Adrenal gland (tissue), 5 donors: Measurements from ENCODE around the gene RASGRF2.

ENCODE experiments used
- POLR2A ChIP-seq, 2 donors: fragments of 450-650 bp; IDR thresholded peaks; one replicate each; pipeline ENCODE4 v1.6.1; 2017; ENCODE audit warnings: antibody characterized with exemption in 2 of 2, mild to moderate bottlenecking in 2 of 2, moderate library complexity in 1 of 2
- TF ChIP-seq, protein P1 (sequence below), 6 experiments: fragments of 450-650 bp in 4 of 6; fragments of 200-600 bp in 2 of 6; sonication (generic) in 1 of 6; IDR thresholded peaks; 1 replicate in 5 of 6; 2 replicates in 1 of 6; pipeline versions ENCODE4 v1.5.1 to v1.8.0; 2016 to 2021; ENCODE audit warnings: antibody characterized with exemption in 6 of 6, mild to moderate bottlenecking in 2 of 6, moderate library complexity in 1 of 6
- donor health status: DM: no; HTN: no; CAD: no.

DNA sequence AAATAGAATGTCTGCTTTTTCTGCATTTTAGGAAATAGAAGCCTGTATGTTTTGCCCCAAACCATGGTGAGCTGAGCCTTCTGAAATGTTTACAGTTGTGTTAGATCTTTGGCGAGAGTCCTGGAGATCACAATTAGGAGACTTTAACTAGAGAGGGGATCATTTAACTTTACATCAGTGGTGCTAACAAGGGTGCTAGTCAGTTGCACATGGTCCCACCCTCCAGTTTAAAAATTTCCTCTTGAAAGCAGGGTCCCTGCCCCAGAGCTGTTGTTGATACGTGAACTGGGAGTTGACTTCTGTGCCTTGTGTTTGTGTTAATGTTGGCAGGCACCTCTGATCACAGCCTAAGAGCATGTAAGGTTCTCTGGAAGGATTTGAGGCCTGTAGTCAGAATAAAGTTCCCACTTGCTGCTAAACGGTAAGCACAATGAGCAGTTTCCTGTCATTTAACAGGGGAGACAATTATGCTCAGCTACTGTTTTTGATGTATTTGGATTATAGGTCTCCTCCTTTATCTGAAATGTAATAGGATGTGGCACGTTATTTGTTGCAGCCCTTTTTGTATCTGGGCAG, 43.7 kb downstream of the RASGRF2 start:
- no peak for TF ChIP-seq POLR2A (IDR thresholded peaks at IDR 0.05)
- TF ChIP-seq, protein P1, sequence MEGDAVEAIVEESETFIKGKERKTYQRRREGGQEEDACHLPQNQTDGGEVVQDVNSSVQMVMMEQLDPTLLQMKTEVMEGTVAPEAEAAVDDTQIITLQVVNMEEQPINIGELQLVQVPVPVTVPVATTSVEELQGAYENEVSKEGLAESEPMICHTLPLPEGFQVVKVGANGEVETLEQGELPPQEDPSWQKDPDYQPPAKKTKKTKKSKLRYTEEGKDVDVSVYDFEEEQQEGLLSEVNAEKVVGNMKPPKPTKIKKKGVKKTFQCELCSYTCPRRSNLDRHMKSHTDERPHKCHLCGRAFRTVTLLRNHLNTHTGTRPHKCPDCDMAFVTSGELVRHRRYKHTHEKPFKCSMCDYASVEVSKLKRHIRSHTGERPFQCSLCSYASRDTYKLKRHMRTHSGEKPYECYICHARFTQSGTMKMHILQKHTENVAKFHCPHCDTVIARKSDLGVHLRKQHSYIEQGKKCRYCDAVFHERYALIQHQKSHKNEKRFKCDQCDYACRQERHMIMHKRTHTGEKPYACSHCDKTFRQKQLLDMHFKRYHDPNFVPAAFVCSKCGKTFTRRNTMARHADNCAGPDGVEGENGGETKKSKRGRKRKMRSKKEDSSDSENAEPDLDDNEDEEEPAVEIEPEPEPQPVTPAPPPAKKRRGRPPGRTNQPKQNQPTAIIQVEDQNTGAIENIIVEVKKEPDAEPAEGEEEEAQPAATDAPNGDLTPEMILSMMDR (IDR thresholded peaks at IDR 0.05) = no peak
